CD4-positive, alpha-beta T cell treated with Interleukin-17A for 1 hour (primary cell): Measurements from ENCODE around the gene MED8.

ENCODE experiments used
- DNase-seq: peaks from one replicate; pipeline ENCODE4 v3.0.0-alpha.2; 2020

The MED8 gene

DNA sequence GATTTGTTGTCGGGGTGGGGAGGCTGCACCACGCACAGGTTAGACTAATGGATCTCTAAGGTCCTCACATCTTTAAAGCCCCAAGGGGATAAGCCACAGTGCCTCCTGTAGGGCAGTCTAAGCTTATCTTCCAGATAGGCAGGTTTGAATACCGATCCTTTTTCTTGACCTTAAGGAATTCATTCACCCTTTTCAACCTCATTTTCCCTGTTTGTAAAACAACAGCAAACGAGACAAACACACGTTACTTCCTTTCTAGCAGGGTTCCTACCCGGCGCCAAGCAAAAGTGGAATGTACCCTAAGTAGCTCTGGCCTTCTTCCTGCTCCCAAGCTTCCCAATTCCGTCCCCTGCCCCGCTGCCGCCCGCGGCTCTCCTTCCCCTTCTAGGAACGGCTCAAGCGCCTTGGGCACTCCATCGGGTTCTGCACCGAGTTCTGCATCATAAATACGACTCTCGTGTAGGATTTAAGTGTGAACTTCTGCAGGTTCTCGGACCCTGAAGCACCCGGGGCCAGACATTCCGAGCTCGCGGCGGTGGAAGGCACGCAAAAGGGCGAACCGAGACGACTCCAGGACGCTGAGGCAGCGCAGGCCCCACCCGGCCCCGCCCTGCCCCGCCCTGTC, 31.4 kb downstream of the MED8 start:
- peak; percentile 36 for DNase-seq

GRCh38 chr1:43357251-43357650, 32.3 kb downstream of the MED8 start:
- no peak for DNase-seq

DNA sequence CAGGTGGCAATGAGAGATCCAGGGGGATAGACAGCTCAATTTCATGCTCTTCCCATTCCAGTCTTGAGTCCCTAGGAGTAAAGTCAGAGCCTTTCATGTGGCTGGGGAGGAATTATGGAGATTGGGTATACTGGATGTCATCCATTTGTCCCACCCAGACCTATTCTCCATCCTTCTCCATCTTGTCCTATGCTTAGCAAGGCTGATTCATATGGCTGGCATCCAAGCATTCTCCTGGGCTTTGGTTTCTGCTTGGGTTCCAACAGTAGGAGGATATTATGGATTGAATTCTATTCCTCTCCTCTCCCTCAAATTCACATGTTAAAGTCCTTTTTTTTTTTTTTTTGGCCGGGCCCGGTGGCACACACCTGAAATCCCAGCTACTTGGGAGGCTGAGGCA, 34.7 kb downstream of the MED8 start:
- DNase-seq: no peak

- no peak for DNase-seq
Measured at GRCh38 chr1:43354471-43354870, 35.1 kb downstream of the MED8 start.

- DNase-seq: no peak
Measured at GRCh38 chr1:43352881-43353280, 36.7 kb downstream of the MED8 start.

- DNase-seq: no peak
Measured at GRCh38 chr1:43352351-43352705, 37.3 kb downstream of the MED8 start.

GRCh38 chr1:43351421-43352350, 37.9 kb downstream of the MED8 start:
- no peak for DNase-seq

GRCh38 chr1:43350976-43351375, 38.6 kb downstream of the MED8 start:
- DNase-seq: no peak

GRCh38 chr1:43349594-43350306, 39.9 kb downstream of the MED8 start:
- no peak for DNase-seq

GRCh38 chr1:43348809-43349593, 40.6 kb downstream of the MED8 start:
- peak; percentile 87 for DNase-seq

- no peak for DNase-seq
Measured at GRCh38 chr1:43348343-43348808, 41.2 kb downstream of the MED8 start.

DNA sequence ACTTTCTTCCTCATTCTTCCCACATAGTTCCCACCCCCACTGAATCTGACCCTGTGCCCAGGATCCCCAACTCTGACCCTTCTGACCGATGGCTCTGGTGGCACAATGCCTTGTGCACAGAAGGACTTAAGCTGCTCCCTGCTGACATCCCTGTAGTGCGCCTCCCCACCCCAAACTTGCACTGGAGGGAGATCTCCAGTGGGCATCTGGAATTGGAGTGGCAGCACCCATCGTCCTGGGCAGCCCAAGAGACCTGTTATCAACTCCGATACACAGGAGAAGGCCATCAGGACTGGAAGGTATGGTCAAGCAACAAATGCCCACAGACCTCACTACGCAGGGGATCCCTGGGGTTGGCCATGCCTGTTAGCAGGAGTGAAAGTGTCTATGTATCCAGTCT, 43.0 kb downstream of the MED8 start:
- DNase-seq: no peak

GRCh38 chr1:43345120-43345519, 44.5 kb downstream of the MED8 start:
- no peak for DNase-seq

GRCh38 chr1:43344267-43344850, 45.2 kb downstream of the MED8 start:
- DNase-seq: no peak

- no peak for DNase-seq
Measured at GRCh38 chr1:43340559-43340958, 49.0 kb downstream of the MED8 start.

GRCh38 chr1:43339584-43340232, 49.9 kb downstream of the MED8 start:
- no peak for DNase-seq

DNA sequence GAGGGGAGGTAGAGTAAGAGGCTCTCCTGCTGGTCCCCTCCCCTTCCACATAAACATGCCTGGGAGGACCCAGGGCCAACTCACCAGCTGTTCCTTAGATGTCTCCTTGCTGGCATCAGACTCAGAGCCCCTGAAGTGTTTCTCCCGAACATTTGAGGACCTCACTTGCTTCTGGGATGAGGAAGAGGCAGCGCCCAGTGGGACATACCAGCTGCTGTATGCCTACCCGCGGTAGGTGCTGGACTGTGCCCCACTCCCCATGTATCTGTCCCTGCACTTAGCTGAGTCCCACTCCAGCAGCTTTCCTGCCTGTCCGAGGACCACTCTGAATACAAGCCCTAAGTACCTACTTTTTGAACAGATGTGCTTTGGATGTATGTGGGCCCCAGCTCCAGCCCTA, 51.6 kb downstream of the MED8 start:
- DNase-seq: no peak

- no peak for DNase-seq
Measured at GRCh38 chr1:43337588-43337987, 52.0 kb downstream of the MED8 start, which contains the start of gene MPL. Gene MPL, plus strand, starts transcription at chr1:43337818. Its CDS starts 31 bp downstream, at chr1:43337849.

GRCh38 chr1:43334453-43335205, 55.0 kb downstream of the MED8 start:
- DNase-seq: no peak
